HG03354 (cell line): Measurements from ENCODE around the gene PBLD.

Experiments
- ATAC-seq: cut with Tn5 transposase; IDR thresholded peaks from one replicate; pipeline ENCODE4 v1.9.1; 2021; ENCODE audit warnings: mild to moderate bottlenecking; ENCODE audit not compliant: unreplicated experiment, poor library complexity, severe bottlenecking

PBLD gene

GRCh38 chr10:68239069-68239468, 93.7 kb downstream of the PBLD start:
- ATAC-seq = no peak

- ATAC-seq = no peak
Measured at GRCh38 chr10:68238371-68238770, 94.4 kb downstream of the PBLD start.

GRCh38 chr10:68237173-68237572, 95.6 kb downstream of the PBLD start:
- ATAC-seq = no peak

- ATAC-seq = no peak
Measured at GRCh38 chr10:68235581-68235980, 97.1 kb downstream of the PBLD start.

GRCh38 chr10:68235111-68235510, 97.6 kb downstream of the PBLD start:
- ATAC-seq = no peak

- no peak for ATAC-seq
Measured at GRCh38 chr10:68233046-68233445, 99.7 kb downstream of the PBLD start.
